Kidney (tissue), 14 donors: Measurements from ENCODE around the gene HEPHL1. TPM values are rescaled to one million over a fixed set of nuclear protein-coding genes. Genes with fewer than 3 reads are reported as not detected.
A peak's percentile ranks its signal among the peaks of the same experiment; 100 is the strongest.

Experiments
- DNase-seq, 5 donors: peaks; one replicate each; pipeline ENCODE4 v3.0.0-alpha.2; 2013 to 2020
- FAIRE-seq: peaks from 2 replicates; lab custom pipeline; 2012; peaks lifted over from hg19 to GRCh38; lab: Jason Lieb, UNC
- H3K27ac ChIP-seq, 2 donors: one replicate each; pipeline ENCODE4 v1.7.0; 2013; ENCODE audit warnings: low read depth in 2 of 2, low read length in 2 of 2, inconsistent platforms in 1 of 2
- H3K27me3 ChIP-seq: one replicate; pipeline ENCODE4 v1.7.1; 2013; ENCODE audit warnings: low read length, inconsistent platforms; ENCODE audit not compliant: control insufficient read depth, insufficient read depth
- H3K36me3 ChIP-seq, 3 donors: one replicate each; pipeline versions ENCODE4 v1.7.0 to v1.7.1; 2013; ENCODE audit warnings: low read length in 3 of 3, control low read depth in 1 of 3, inconsistent platforms in 1 of 3; ENCODE audit not compliant: insufficient read depth in 3 of 3, control insufficient read depth in 2 of 3
- H3K4me1 ChIP-seq, 3 donors: one replicate each; pipeline versions ENCODE4 v1.7.0 to v1.7.1; 2013; ENCODE audit warnings: low read length in 3 of 3, inconsistent platforms in 1 of 3, low read depth in 1 of 3; ENCODE audit not compliant: control insufficient read depth in 2 of 3, insufficient read depth in 2 of 3
- H3K4me3 ChIP-seq, 3 donors: one replicate each; pipeline versions ENCODE4 v1.7.0 to v1.8.1; 2013; ENCODE audit warnings: low read length in 3 of 3, control low read depth in 1 of 3, inconsistent platforms in 1 of 3
- H3K9ac ChIP-seq, 3 donors: one replicate each; pipeline versions ENCODE4 v1.7.0 to v1.7.1; 2013; ENCODE audit warnings: low read length in 3 of 3, control low read depth in 1 of 3, inconsistent platforms in 1 of 3
- H3K9me3 ChIP-seq, 3 donors: one replicate each; pipeline versions ENCODE4 v1.7.0 to v1.7.1; 2013; ENCODE audit warnings: low read length in 3 of 3, control low read depth in 1 of 3, inconsistent platforms in 1 of 3; ENCODE audit not compliant: control insufficient read depth in 2 of 3, insufficient read depth in 1 of 3
- intact Hi-C: fragments of 100-400 bp; cut with DNase I; formaldehyde crosslinking; loops from one replicate; pipeline ENCODE4 v1.11.1; 2022
- polyA plus RNA-seq: library from polyadenylated mRNA; stranded (reverse); fragments of 350-450 nt; fragmentation: Illumina TruSeq; extraction: RNeasy Lipid Tissue Mini Kit (QIAGEN cat#74804); gene quantifications from one replicate; pipeline ENCODE4 v1.2.3, GENCODE V29; 2014; ENCODE audit warnings: low read depth, low replicate concordance; ENCODE audit not compliant: insufficient read depth
- total RNA-seq: library from RNA; stranded (reverse); fragmentation: NEBNext Ultra II Directional; extraction: Animal tissue kit (Norgen Biotek cat#: 25700); gene quantifications from one replicate; pipeline ENCODE4 v1.2.1, GENCODE V29; 2021
- TF ChIP-seq, protein P1 (sequence below): IDR thresholded peaks from 3 replicates; pipeline ENCODE4 v1.5.1; 2012; ENCODE audit warnings: mild to moderate bottlenecking, moderate library complexity, borderline replicate concordance; ENCODE audit not compliant: insufficient read depth; ENCODE audit errors: extremely low read depth
- donor health status: control.
- donor health status: control.
- donor health status: control.
- donor health status: control.
- donor health status: control.
- donor health status: DM: yes; HTN: yes; CAD: no.
- donor health status: Normal renal cell carcinoma (clear cell type).

HEPHL1 gene
- total and polyA plus RNA-seq, 2 donors from 2014 or later = not detected

DNA sequence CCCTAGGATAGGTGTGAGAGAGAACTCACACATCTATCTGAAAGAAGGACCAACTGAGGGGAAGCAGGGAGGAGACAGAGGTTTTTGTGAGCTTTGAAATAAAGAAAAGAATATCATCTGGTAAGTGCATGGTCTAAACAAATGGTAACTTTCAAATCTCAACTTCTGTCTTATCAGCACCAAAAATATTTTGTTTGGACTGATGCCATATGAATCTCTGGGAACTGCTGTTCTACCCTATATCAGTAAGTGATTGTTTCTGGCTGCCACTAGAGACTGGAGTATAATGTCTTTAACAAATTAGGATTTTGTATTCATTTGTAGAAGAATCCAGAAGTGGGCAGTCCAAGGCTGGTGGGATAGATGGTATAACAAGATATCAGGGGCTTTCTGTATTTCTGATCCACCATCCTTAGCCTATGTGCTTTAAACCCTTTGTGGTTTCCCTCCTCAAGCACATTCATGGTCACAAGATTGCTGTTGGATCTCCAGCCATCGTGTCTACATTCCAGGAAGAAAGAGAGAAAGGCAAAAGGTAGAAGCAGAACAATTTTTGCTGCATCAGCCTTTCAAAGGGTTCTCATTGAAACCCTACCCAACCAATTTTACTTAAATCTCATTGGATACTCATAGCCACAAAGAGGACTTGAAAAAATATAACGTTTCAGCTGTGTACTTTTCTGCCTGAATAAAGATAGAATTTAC lies 4.7 kb downstream of the HEPHL1 start:
- DNase-seq (peak in 2 of 5 donors; percentile 66 to 78), FAIRE-seq (no peak)
- Histone ChIP-seq H3K36me3 (no peaks in the 10 kb centered on the region), H3K27me3 (no peaks in the 10 kb centered on the region), H3K4me3 (no peak overlapping the region), H3K9me3 (peaks cover 0 to 5% (median 0%) of the 10 kb centered on the region in 3 donors), H3K9ac (no peak overlapping the region), H3K4me1 (no peaks in the 10 kb centered on the region), H3K27ac (no peak overlapping the region)
- intact Hi-C loops = no loop called here
- TF ChIP-seq, protein P1, sequence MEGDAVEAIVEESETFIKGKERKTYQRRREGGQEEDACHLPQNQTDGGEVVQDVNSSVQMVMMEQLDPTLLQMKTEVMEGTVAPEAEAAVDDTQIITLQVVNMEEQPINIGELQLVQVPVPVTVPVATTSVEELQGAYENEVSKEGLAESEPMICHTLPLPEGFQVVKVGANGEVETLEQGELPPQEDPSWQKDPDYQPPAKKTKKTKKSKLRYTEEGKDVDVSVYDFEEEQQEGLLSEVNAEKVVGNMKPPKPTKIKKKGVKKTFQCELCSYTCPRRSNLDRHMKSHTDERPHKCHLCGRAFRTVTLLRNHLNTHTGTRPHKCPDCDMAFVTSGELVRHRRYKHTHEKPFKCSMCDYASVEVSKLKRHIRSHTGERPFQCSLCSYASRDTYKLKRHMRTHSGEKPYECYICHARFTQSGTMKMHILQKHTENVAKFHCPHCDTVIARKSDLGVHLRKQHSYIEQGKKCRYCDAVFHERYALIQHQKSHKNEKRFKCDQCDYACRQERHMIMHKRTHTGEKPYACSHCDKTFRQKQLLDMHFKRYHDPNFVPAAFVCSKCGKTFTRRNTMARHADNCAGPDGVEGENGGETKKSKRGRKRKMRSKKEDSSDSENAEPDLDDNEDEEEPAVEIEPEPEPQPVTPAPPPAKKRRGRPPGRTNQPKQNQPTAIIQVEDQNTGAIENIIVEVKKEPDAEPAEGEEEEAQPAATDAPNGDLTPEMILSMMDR = no peak

DNA sequence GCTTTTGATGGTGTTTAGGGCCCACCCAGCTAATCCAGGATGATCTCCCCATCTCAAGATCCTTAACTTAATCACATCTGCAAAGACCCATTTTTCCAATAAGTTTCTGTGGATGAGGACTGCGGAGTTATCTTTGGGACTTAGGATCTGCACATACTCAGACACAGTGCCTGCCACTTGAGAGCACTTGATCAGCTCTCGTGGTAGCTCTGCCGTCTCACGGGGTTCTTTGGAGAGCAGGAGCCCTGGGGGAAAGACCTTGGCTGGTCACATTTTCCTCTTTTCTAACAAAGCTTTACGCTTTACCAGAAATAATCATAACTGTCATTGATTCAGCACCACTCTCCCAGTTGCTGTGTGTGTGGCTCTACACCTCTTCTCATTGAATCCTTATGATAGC lies 6.1 kb downstream of the HEPHL1 start:
- no peak overlapping the region for H3K27ac ChIP-seq
- no peaks in the 10 kb centered on the region for H3K4me1 ChIP-seq
- no peak overlapping the region for H3K9ac ChIP-seq
- peaks cover 0 to 5% (median 0%) of the 10 kb centered on the region in 3 donors for H3K9me3 ChIP-seq
- H3K27me3 ChIP-seq = no peaks in the 10 kb centered on the region
- DNase-seq (no peak), FAIRE-seq (no peak)
- H3K36me3 ChIP-seq = no peaks in the 10 kb centered on the region
- intact Hi-C loops = no loop called here
- TF ChIP-seq, protein P1 = no peak
- H3K4me3 ChIP-seq = no peak overlapping the region

- FAIRE-seq = no peak
Measured at GRCh38 chr11:94028436-94028835, 7.3 kb downstream of the HEPHL1 start.

More at GRCh38 chr11:94028436-94028835, 7.3 kb downstream of the HEPHL1 start:
- H3K4me1 ChIP-seq = no peaks in the 10 kb centered on the region
- no peak overlapping the region for H3K9ac ChIP-seq
- no peaks in the 10 kb centered on the region for H3K36me3 ChIP-seq
- H3K27ac ChIP-seq = no peak overlapping the region
- no peaks in the 10 kb centered on the region for H3K27me3 ChIP-seq
- intact Hi-C loops = no loop called here
- TF ChIP-seq, protein P1 = no peak
- H3K9me3 ChIP-seq = peaks cover 0 to 5% (median 0%) of the 10 kb centered on the region in 3 donors
- no peak overlapping the region for H3K4me3 ChIP-seq
- DNase-seq = peak in 1 of 5 donors; percentile 33
